Nephron (organoid): ENCODE data around the gene SEH1L.

Source experiments
- H3K27ac Mint-ChIP-seq, 3 experiments: 2 replicates each; pipeline ENCODE4 v1.8.0; 2020; ENCODE audit warnings: mixed read lengths in 3 of 3, mild to moderate bottlenecking in 2 of 3, moderate library complexity in 1 of 3
- H3K27me3 Mint-ChIP-seq: 2 replicates; pipeline ENCODE4 v1.8.0; 2021; ENCODE audit warnings: low read depth, mild to moderate bottlenecking, moderate library complexity, mixed read lengths
- H3K36me3 Mint-ChIP-seq: 2 replicates; pipeline ENCODE4 v1.8.0; 2020; ENCODE audit warnings: low read depth, mixed read lengths
- H3K4me1 Mint-ChIP-seq: 2 replicates; pipeline ENCODE4 v1.8.0; 2020; ENCODE audit warnings: mixed read lengths
- H3K4me3 Mint-ChIP-seq, 3 experiments: 2 replicates each; pipeline ENCODE4 v1.8.0; 2020; ENCODE audit warnings: mild to moderate bottlenecking in 3 of 3, mixed read lengths in 3 of 3, moderate library complexity in 2 of 3
- H3K9me3 Mint-ChIP-seq: 2 replicates; pipeline ENCODE4 v1.8.0; 2020; ENCODE audit warnings: mixed read lengths
- TF ChIP-seq, protein P1 (sequence below), 3 experiments: fragments of 200-600 bp; sonication (generic); IDR thresholded peaks; one replicate each; pipeline ENCODE4 v1.5.0; 2021; ENCODE audit warnings: antibody characterized with exemption in 3 of 3; ENCODE audit not compliant: unreplicated experiment in 3 of 3

Gene SEH1L

DNA sequence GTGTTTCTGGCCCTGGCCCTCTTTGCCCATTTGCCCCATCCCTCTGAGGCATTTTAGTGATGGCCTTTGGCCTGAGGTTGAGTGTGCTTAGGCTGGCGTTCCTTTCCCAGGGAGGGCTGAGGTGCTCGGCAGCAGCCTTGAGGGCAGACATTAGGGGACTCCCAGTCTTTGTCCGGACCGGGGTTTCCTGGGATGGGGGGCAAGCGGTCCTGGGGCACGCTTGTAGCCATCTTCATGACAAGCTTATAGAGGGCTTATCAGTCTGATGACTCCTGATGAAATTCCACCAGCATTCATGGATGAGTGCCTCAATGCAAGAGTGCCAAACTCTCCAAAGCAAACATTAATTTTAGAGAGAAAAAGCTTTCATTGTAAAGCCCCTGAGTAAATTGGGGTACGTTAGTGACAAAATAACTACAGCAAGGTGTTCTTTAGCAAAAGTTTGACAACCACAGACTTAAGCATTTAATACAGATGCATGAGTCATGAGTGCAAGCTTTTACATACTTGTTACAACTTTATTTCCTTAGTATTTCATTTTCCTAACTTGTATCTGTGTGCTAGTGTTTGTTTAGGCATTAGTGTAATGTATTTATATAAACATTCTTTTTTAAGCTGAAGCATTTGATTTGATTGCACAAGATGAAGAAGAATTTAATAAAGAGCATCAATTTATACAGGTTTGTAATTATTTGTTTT is 89.0 kb downstream of the SEH1L start:
- Mint-ChIP-seq H3K27ac (no peak overlapping the region), H3K4me1 (no peaks in the 10 kb centered on the region), H3K4me3 (no peak overlapping the region), H3K36me3 (peaks cover 63% of the 10 kb centered on the region), H3K9me3 (no peaks in the 10 kb centered on the region), H3K27me3 (no peaks in the 10 kb centered on the region)
- TF ChIP-seq, protein P1, sequence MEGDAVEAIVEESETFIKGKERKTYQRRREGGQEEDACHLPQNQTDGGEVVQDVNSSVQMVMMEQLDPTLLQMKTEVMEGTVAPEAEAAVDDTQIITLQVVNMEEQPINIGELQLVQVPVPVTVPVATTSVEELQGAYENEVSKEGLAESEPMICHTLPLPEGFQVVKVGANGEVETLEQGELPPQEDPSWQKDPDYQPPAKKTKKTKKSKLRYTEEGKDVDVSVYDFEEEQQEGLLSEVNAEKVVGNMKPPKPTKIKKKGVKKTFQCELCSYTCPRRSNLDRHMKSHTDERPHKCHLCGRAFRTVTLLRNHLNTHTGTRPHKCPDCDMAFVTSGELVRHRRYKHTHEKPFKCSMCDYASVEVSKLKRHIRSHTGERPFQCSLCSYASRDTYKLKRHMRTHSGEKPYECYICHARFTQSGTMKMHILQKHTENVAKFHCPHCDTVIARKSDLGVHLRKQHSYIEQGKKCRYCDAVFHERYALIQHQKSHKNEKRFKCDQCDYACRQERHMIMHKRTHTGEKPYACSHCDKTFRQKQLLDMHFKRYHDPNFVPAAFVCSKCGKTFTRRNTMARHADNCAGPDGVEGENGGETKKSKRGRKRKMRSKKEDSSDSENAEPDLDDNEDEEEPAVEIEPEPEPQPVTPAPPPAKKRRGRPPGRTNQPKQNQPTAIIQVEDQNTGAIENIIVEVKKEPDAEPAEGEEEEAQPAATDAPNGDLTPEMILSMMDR (IDR thresholded peaks at IDR 0.05; ENCODE audit: unreplicated experiment in 3 of 3) = no peak
